DOHH2 (cell line): ENCODE results near the gene ANKRD65.

ENCODE experiments used
- H3F3A ChIP-seq: fragments of 200-600 bp; sonication (generic), shearing (Covaris generic); 2 replicates; pipeline ENCODE4 v1.6.0; 2016; ENCODE audit warnings: antibody characterized with exemption, mild to moderate bottlenecking; ENCODE audit not compliant: control insufficient read depth, insufficient read depth
- H3K27ac ChIP-seq: fragments of 200-600 bp; sonication (generic); 2 replicates; pipeline ENCODE4 v1.5.1; 2014; ENCODE audit warnings: low read depth, mild to moderate bottlenecking, low read length, moderate library complexity
- H3K27me3 ChIP-seq: fragments of 200-600 bp; sonication (generic); 2 replicates; pipeline ENCODE4 v1.6.1; 2014; ENCODE audit warnings: mild to moderate bottlenecking, low read length, mixed read lengths; ENCODE audit not compliant: control insufficient read depth
- H3K36me3 ChIP-seq: fragments of 200-600 bp; sonication (generic); 2 replicates; pipeline ENCODE4 v1.6.1; 2014; ENCODE audit warnings: mild to moderate bottlenecking, low read length, moderate library complexity, mixed read lengths; ENCODE audit not compliant: control insufficient read depth
- H3K4me1 ChIP-seq: fragments of 200-600 bp; sonication (generic); 2 replicates; pipeline ENCODE4 v1.6.1; 2014; ENCODE audit warnings: mild to moderate bottlenecking, low read length, mixed read lengths; ENCODE audit not compliant: control insufficient read depth
- H3K4me2 ChIP-seq: fragments of 200-600 bp; sonication (generic); 2 replicates; pipeline ENCODE4 v1.6.0; 2014; ENCODE audit warnings: mild to moderate bottlenecking, low read length, moderate library complexity
- H3K4me3 ChIP-seq: fragments of 200-600 bp; sonication (generic); 2 replicates; pipeline ENCODE4 v1.5.1; 2014; ENCODE audit warnings: mild to moderate bottlenecking, low read length, mixed read lengths
- H3K79me2 ChIP-seq: fragments of 200-600 bp; sonication (generic); 2 replicates; pipeline ENCODE4 v1.6.1; 2014; ENCODE audit warnings: mild to moderate bottlenecking, low read length, mixed read lengths; ENCODE audit not compliant: control insufficient read depth
- H3K9me2 ChIP-seq: fragments of 200-600 bp; sonication (generic); replicated peaks from 2 replicates; pipeline ENCODE4 v1.6.1; 2014; ENCODE audit warnings: mild to moderate bottlenecking, low read length, mixed read lengths; ENCODE audit not compliant: control insufficient read depth
- H3K9me3 ChIP-seq: fragments of 200-600 bp; sonication (generic); 2 replicates; pipeline ENCODE4 v1.6.1; 2014; ENCODE audit warnings: antibody characterized with exemption, low read length, mixed read lengths; ENCODE audit not compliant: control insufficient read depth, insufficient read depth
- H4K20me1 ChIP-seq: fragments of 200-600 bp; sonication (generic); 2 replicates; pipeline ENCODE4 v1.6.0; 2014; ENCODE audit warnings: low read depth, mild to moderate bottlenecking, antibody characterized with exemption, low read length, moderate library complexity; ENCODE audit not compliant: control insufficient read depth, insufficient read depth
- CTCF ChIP-seq: fragments of 200-600 bp; sonication (generic); IDR thresholded peaks from one replicate; pipeline ENCODE4 v1.5.1; 2014; ENCODE audit warnings: antibody characterized with exemption, mild to moderate bottlenecking, low read depth, low read length; ENCODE audit not compliant: poor library complexity, severe bottlenecking
- EZH2phosphoT487 ChIP-seq: fragments of 200-600 bp; sonication (generic); IDR thresholded peaks from 2 replicates; pipeline ENCODE4 v1.6.1; 2017; ENCODE audit warnings: borderline replicate concordance, mild to moderate bottlenecking, antibody characterized with exemption, low read length, moderate library complexity, mixed read lengths

The ANKRD65 gene

GRCh38 chr1:1398677-1399186 lies 22.3 kb downstream of the ANKRD65 start:
- TF ChIP-seq EZH2phosphoT487 (no peak), CTCF (no peak)
- no peaks in the 10 kb centered on the region for H3K9me3 ChIP-seq
- peaks cover 15% of the 10 kb centered on the region for H4K20me1 ChIP-seq
- H3F3A ChIP-seq = peaks cover 16% of the 10 kb centered on the region
- peak overlapping the region; percentile 88 for H3K4me2 ChIP-seq
- H3K27me3 ChIP-seq = no peaks in the 10 kb centered on the region
- peaks cover 36% of the 10 kb centered on the region for H3K4me1 ChIP-seq
- peaks cover 87% of the 10 kb centered on the region for H3K79me2 ChIP-seq
- H3K4me3 ChIP-seq = peak overlapping the region; percentile 100
- peaks cover 89% of the 10 kb centered on the region for H3K36me3 ChIP-seq
- H3K27ac ChIP-seq = peak overlapping the region; percentile 43
- H3K9me2 ChIP-seq = no peaks in the 10 kb centered on the region

- Histone ChIP-seq H3K4me3 (peak overlapping the region; percentile 100), H4K20me1 (peaks cover 15% of the 10 kb centered on the region), H3K4me1 (peaks cover 36% of the 10 kb centered on the region), H3K36me3 (peaks cover 90% of the 10 kb centered on the region), H3K9me3 (no peaks in the 10 kb centered on the region), H3K27ac (no peak overlapping the region), H3K27me3 (no peaks in the 10 kb centered on the region), H3K4me2 (peak overlapping the region; percentile 88), H3K79me2 (peaks cover 88% of the 10 kb centered on the region), H3K9me2 (no peaks in the 10 kb centered on the region), H3F3A (peaks cover 12% of the 10 kb centered on the region)
- TF ChIP-seq CTCF = no peak
- no peak for TF ChIP-seq EZH2phosphoT487
Measured at GRCh38 chr1:1397839-1398523, 23.1 kb downstream of the ANKRD65 start.

- Histone ChIP-seq H3K9me3 (no peaks in the 10 kb centered on the region), H3K36me3 (peaks cover 90% of the 10 kb centered on the region), H3K9me2 (no peaks in the 10 kb centered on the region), H3K4me2 (no peak overlapping the region), H3F3A (no peaks in the 10 kb centered on the region), H3K27ac (no peak overlapping the region), H3K79me2 (peaks cover 71% of the 10 kb centered on the region), H4K20me1 (peaks cover 3% of the 10 kb centered on the region; the same call in 1 of the 2 replicates), H3K4me1 (peaks cover 14% of the 10 kb centered on the region), H3K4me3 (no peak overlapping the region), H3K27me3 (no peaks in the 10 kb centered on the region)
- no peak for TF ChIP-seq EZH2phosphoT487
- no peak for TF ChIP-seq CTCF
Measured at GRCh38 chr1:1395166-1395565, 25.9 kb downstream of the ANKRD65 start.
